ENCODE results near the gene MELTF.
A peak's percentile ranks its signal among the peaks of the same experiment; 100 is the strongest.

Gene MELTF

GRCh38 chr3:197008436-197009209 is 21.0 kb downstream of the MELTF start:
- DNase-seq: no peak

- no peak for DNase-seq
Measured at GRCh38 chr3:197007953-197008352, 21.7 kb downstream of the MELTF start.

GRCh38 chr3:197007296-197007940 is 22.2 kb downstream of the MELTF start:
- DNase-seq: no peak

- no peak for DNase-seq
Measured at GRCh38 chr3:197006860-197007259, 22.8 kb downstream of the MELTF start.

- no peak for DNase-seq
Measured at GRCh38 chr3:197006446-197006845, 23.2 kb downstream of the MELTF start.

- DNase-seq: peak; percentile 27
Measured at GRCh38 chr3:197003461-197004385, 25.9 kb downstream of the MELTF start.

- DNase-seq: peak; percentile 82
Measured at GRCh38 chr3:197002701-197003454, 26.7 kb downstream of the MELTF start.

- DNase-seq: no peak
Measured at GRCh38 chr3:197001972-197002700, 27.5 kb downstream of the MELTF start.

GRCh38 chr3:197001106-197001971 is 28.3 kb downstream of the MELTF start:
- DNase-seq: no peak

- DNase-seq: no peak
Measured at GRCh38 chr3:197000211-197000610, 29.4 kb downstream of the MELTF start.

- no peak for DNase-seq
Measured at GRCh38 chr3:196998966-196999760, 30.5 kb downstream of the MELTF start.

GRCh38 chr3:196997311-196997710 is 32.3 kb downstream of the MELTF start:
- DNase-seq: no peak

- no peak for DNase-seq
Measured at GRCh38 chr3:196996454-196997265, 33.0 kb downstream of the MELTF start.

GRCh38 chr3:196995646-196996355 is 33.8 kb downstream of the MELTF start:
- DNase-seq: no peak

GRCh38 chr3:196995027-196995426 is 34.6 kb downstream of the MELTF start:
- no peak for DNase-seq

GRCh38 chr3:196994056-196994455 is 35.6 kb downstream of the MELTF start:
- no peak for DNase-seq

GRCh38 chr3:196992461-196993065 is 37.1 kb downstream of the MELTF start:
- DNase-seq: no peak
